GM19025 (cell line): Measurements from ENCODE around the gene MIPOL1.
"Not testable (repeated sequence)": the region's sequence is repeated elsewhere in the genome, so short reads cannot be mapped to it uniquely, and the experiment has no call there.

Experiments
- ATAC-seq: cut with Tn5 transposase; IDR thresholded peaks from one replicate; pipeline ENCODE4 v1.9.1; 2021; ENCODE audit warnings: mild to moderate bottlenecking, low read depth, moderate library complexity; ENCODE audit not compliant: unreplicated experiment

Gene MIPOL1

GRCh38 chr14:37376944-37377609 is 179.3 kb downstream of the MIPOL1 start:
- ATAC-seq: no peak

GRCh38 chr14:37384870-37385596 is 187.3 kb downstream of the MIPOL1 start:
- no peak for ATAC-seq

- ATAC-seq: not testable (repeated sequence)
Observed at GRCh38 chr14:37397157-37397940, 199.6 kb downstream of the MIPOL1 start.

GRCh38 chr14:37397941-37398215 is 200.1 kb downstream of the MIPOL1 start:
- ATAC-seq: no peak

GRCh38 chr14:37399517-37399916 is 201.8 kb downstream of the MIPOL1 start:
- ATAC-seq: no peak

GRCh38 chr14:37401093-37401492 is 203.4 kb downstream of the MIPOL1 start:
- ATAC-seq: no peak

- no peak for ATAC-seq
Observed at GRCh38 chr14:37403626-37404025, 205.9 kb downstream of the MIPOL1 start.

- ATAC-seq: no peak
Observed at GRCh38 chr14:37406095-37406494, 208.4 kb downstream of the MIPOL1 start.

- no peak for ATAC-seq
Observed at GRCh38 chr14:37411079-37411735, 213.5 kb downstream of the MIPOL1 start.

- ATAC-seq: no peak
Observed at GRCh38 chr14:37413050-37413449, 215.3 kb downstream of the MIPOL1 start.

- no peak for ATAC-seq
Observed at GRCh38 chr14:37413504-37414003, 215.8 kb downstream of the MIPOL1 start.

GRCh38 chr14:37416264-37416663 is 218.5 kb downstream of the MIPOL1 start:
- no peak for ATAC-seq

GRCh38 chr14:37417151-37417550 is 219.4 kb downstream of the MIPOL1 start:
- ATAC-seq: no peak

- no peak for ATAC-seq
Observed at GRCh38 chr14:37417833-37418232, 220.1 kb downstream of the MIPOL1 start.

GRCh38 chr14:37420622-37421021 is 222.9 kb downstream of the MIPOL1 start:
- no peak for ATAC-seq

- no peak for ATAC-seq
Observed at GRCh38 chr14:37422319-37422718, 224.6 kb downstream of the MIPOL1 start.

- no peak for ATAC-seq
Observed at GRCh38 chr14:37422748-37423147, 225.0 kb downstream of the MIPOL1 start.

GRCh38 chr14:37428954-37429353 is 231.2 kb downstream of the MIPOL1 start:
- no peak for ATAC-seq

- no peak for ATAC-seq
Observed at GRCh38 chr14:37429618-37430017, 231.9 kb downstream of the MIPOL1 start.

- ATAC-seq: no peak
Observed at GRCh38 chr14:37434867-37435266, 237.1 kb downstream of the MIPOL1 start.

- no peak for ATAC-seq
Observed at GRCh38 chr14:37436519-37436918, 238.8 kb downstream of the MIPOL1 start.
